Adrenal gland (tissue), 5 donors: ENCODE results near the gene SETD3.

Experiments
- CTCF ChIP-seq, 6 experiments: fragments of 450-650 bp in 4 of 6; fragments of 200-600 bp in 2 of 6; sonication (generic) in 1 of 6; IDR thresholded peaks; 1 replicate in 5 of 6; 2 replicates in 1 of 6; pipeline versions ENCODE4 v1.5.1 to v1.8.0; 2016 to 2021; ENCODE audit warnings: antibody characterized with exemption in 6 of 6, mild to moderate bottlenecking in 2 of 6, moderate library complexity in 1 of 6
- POLR2A ChIP-seq, 2 donors: fragments of 450-650 bp; IDR thresholded peaks; one replicate each; pipeline ENCODE4 v1.6.1; 2017; ENCODE audit warnings: antibody characterized with exemption in 2 of 2, mild to moderate bottlenecking in 2 of 2, moderate library complexity in 1 of 2
- donor health status: DM: no; HTN: no; CAD: no.

- no peak for TF ChIP-seq POLR2A (IDR thresholded peaks at IDR 0.05)
- no peak for TF ChIP-seq CTCF (IDR thresholded peaks at IDR 0.05)
These were observed 46.9 kb upstream of the SETD3 start for GRCh38 chr14:99527427-99528076.
